Body of pancreas (tissue), 4 donors: Measurements from ENCODE around the gene CDKN1B.

Experiments used
- POLR2A ChIP-seq, 3 donors: fragments of 450-650 bp; IDR thresholded peaks; one replicate each; pipeline ENCODE4 v1.6.1; 2016; ENCODE audit warnings: antibody characterized with exemption in 3 of 3, mild to moderate bottlenecking in 2 of 3
- TF ChIP-seq, protein P1 (sequence below), 7 experiments: fragments of 450-650 bp in 4 of 7; fragments of 200-600 bp in 3 of 7; sonication (generic) in 3 of 7; IDR thresholded peaks; one replicate each; pipeline ENCODE4 v1.5.1; 2016 to 2019; ENCODE audit warnings: antibody characterized with exemption in 7 of 7

DNA sequence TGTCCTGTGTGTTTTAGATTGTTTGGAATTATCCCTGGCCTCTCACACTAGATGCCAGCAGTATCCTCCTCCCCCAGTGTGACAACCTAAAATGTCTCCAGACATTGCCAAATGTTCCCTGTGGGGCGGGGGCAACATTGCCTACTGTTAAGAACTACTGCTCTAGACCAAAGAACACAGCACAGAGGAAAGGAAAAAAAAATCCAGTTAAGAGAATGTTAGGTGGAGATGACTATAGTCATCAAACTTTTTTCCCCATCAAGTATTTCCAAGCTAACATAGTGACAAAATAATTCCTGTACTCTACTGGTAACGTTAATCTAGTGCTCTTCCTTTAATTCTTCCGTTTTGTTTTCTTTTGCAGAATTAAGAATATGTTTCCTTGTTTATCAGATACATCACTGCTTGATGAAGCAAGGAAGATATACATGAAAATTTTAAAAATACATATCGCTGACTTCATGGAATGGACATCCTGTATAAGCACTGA is 3.5 kb downstream of the CDKN1B start:
- TF ChIP-seq, protein P1, sequence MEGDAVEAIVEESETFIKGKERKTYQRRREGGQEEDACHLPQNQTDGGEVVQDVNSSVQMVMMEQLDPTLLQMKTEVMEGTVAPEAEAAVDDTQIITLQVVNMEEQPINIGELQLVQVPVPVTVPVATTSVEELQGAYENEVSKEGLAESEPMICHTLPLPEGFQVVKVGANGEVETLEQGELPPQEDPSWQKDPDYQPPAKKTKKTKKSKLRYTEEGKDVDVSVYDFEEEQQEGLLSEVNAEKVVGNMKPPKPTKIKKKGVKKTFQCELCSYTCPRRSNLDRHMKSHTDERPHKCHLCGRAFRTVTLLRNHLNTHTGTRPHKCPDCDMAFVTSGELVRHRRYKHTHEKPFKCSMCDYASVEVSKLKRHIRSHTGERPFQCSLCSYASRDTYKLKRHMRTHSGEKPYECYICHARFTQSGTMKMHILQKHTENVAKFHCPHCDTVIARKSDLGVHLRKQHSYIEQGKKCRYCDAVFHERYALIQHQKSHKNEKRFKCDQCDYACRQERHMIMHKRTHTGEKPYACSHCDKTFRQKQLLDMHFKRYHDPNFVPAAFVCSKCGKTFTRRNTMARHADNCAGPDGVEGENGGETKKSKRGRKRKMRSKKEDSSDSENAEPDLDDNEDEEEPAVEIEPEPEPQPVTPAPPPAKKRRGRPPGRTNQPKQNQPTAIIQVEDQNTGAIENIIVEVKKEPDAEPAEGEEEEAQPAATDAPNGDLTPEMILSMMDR (IDR thresholded peaks at IDR 0.05): no peak
- no peak for TF ChIP-seq POLR2A (IDR thresholded peaks at IDR 0.05)
